ENCODE results near the gene OR5V1.
"Not testable (repeated sequence)": the region's sequence is repeated elsewhere in the genome, so short reads cannot be mapped to it uniquely, and the experiment has no call there.

Gene OR5V1

GRCh38 chr6:29336269-29336668 lies 32.4 kb downstream of the OR5V1 start:
- Histone ChIP-seq H3K27ac (ENCODE audit: low read length) (no peak overlapping the region), H3K4me3 (ENCODE audit: low read length) (no peak overlapping the region), H3K36me3 (ENCODE audit: control insufficient read depth, low read depth, low read length) (no peaks in the 10 kb centered on the region), H3K4me1 (ENCODE audit: control insufficient read depth, low read depth, low read length) (no peaks in the 10 kb centered on the region), H3K9me3 (ENCODE audit: control insufficient read depth, low read depth, low read length) (no peaks in the 10 kb centered on the region), H3K9ac (ENCODE audit: low read length) (no peak overlapping the region), H3K27me3 (ENCODE audit: control insufficient read depth, insufficient read depth, low read length) (no peaks in the 10 kb centered on the region)

DNA sequence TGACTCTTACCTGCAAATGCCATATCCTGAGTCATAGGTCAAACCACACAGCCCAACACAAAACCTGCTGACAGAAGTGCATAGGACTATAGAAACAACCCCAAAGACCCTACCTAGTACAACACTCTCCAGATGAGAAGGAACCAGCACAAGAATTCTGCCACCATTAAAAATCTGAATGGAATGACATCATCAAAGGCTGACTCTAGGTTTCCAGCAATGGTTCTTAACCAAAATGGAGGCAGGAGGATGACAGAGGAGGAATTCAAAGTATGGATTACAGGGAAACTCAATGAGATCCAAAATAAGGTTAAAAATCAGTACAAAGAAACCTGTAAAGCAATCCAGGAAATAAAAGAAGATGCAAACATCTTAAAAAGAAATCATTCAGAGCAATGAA lies 36.0 kb downstream of the OR5V1 start:
- Histone ChIP-seq H3K27me3 (ENCODE audit: control insufficient read depth, insufficient read depth, low read length) (no peaks in the 10 kb centered on the region), H3K9me3 (ENCODE audit: control insufficient read depth, low read depth, low read length) (no peaks in the 10 kb centered on the region), H3K4me3 (ENCODE audit: low read length) (no peak overlapping the region), H3K36me3 (ENCODE audit: control insufficient read depth, low read depth, low read length) (no peaks in the 10 kb centered on the region), H3K27ac (ENCODE audit: low read length) (no peak overlapping the region), H3K4me1 (ENCODE audit: control insufficient read depth, low read depth, low read length) (no peaks in the 10 kb centered on the region), H3K9ac (ENCODE audit: low read length) (no peak overlapping the region)

GRCh38 chr6:29325777-29326176 lies 42.9 kb downstream of the OR5V1 start:
- Histone ChIP-seq H3K27me3 (ENCODE audit: control insufficient read depth, insufficient read depth, low read length) (no peaks in the 10 kb centered on the region), H3K4me3 (ENCODE audit: low read length) (no peak overlapping the region), H3K9ac (ENCODE audit: low read length) (no peak overlapping the region), H3K4me1 (ENCODE audit: control insufficient read depth, low read depth, low read length) (no peaks in the 10 kb centered on the region), H3K27ac (ENCODE audit: low read length) (no peak overlapping the region), H3K9me3 (ENCODE audit: control insufficient read depth, low read depth, low read length) (no peaks in the 10 kb centered on the region), H3K36me3 (ENCODE audit: control insufficient read depth, low read depth, low read length) (no peaks in the 10 kb centered on the region)

DNA sequence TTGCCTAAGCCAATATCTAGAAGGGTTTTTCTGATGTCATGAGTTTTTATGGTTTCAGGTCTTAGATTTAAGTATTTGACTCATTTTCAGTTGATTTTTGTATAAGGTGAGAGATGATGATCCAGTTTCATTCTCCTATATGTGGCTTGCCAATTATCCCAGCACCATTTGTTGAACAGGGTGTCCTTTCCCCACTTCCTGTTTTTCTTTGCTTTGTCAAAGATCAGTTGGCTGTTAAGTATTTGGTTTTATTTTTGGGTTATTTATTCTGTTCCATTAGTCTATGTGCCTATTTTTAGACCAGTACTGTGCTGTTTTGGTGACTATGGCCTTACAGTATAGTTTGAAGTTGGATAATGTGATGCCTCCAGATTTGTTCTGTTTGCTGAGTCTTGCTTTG lies 45.3 kb downstream of the OR5V1 start:
- H3K27me3 ChIP-seq (ENCODE audit: control insufficient read depth, insufficient read depth, low read length); H3K4me1 ChIP-seq (ENCODE audit: control insufficient read depth, low read depth, low read length); H3K9me3 ChIP-seq (ENCODE audit: control insufficient read depth, low read depth, low read length); H3K9ac ChIP-seq (ENCODE audit: low read length); H3K27ac ChIP-seq (ENCODE audit: low read length); H3K4me3 ChIP-seq (ENCODE audit: low read length); H3K36me3 ChIP-seq (ENCODE audit: control insufficient read depth, low read depth, low read length): not testable (repeated sequence)

GRCh38 chr6:29319931-29320330 lies 48.7 kb downstream of the OR5V1 start:
- no peaks in the 10 kb centered on the region for H3K9me3 ChIP-seq (ENCODE audit: control insufficient read depth, low read depth, low read length)
- no peaks in the 10 kb centered on the region for H3K27me3 ChIP-seq (ENCODE audit: control insufficient read depth, insufficient read depth, low read length)
- H3K27ac ChIP-seq (ENCODE audit: low read length) = no peak overlapping the region
- no peaks in the 10 kb centered on the region for H3K4me1 ChIP-seq (ENCODE audit: control insufficient read depth, low read depth, low read length)
- H3K36me3 ChIP-seq (ENCODE audit: control insufficient read depth, low read depth, low read length) = no peaks in the 10 kb centered on the region
- no peak overlapping the region for H3K9ac ChIP-seq (ENCODE audit: low read length)
- no peak overlapping the region for H3K4me3 ChIP-seq (ENCODE audit: low read length)

Measured in iPS-18a (cell line).